K562 (cell line): ENCODE data around the gene USP14. TPM values are rescaled to one million over a fixed set of nuclear protein-coding genes. Genes with fewer than 3 reads are reported as not detected.

Experiments used
- BHLHE40 ChIP-seq: IDR thresholded peaks from 2 replicates; pipeline ENCODE4 v1.6.1; 2011; ENCODE audit warnings: low read length, improper control_type of control experiment
- CBFB ChIP-seq: sonication (generic); formaldehyde crosslinking; IDR thresholded peaks from 2 replicates; pipeline ENCODE4 v1.4.0; 2020; ENCODE audit warnings: mild to moderate bottlenecking, missing genetic modification reagents
- CTBP1 ChIP-seq: fragments of 450-650 bp; IDR thresholded peaks from 2 replicates; pipeline ENCODE4 v1.6.1; 2016; ENCODE audit warnings: borderline replicate concordance
- CUX1 ChIP-seq: fragments of 200-800 bp; sonication (Bioruptor generic); IDR thresholded peaks from 2 replicates; pipeline ENCODE4 v1.6.1; 2016; ENCODE audit warnings: missing genetic modification characterization, missing compliant biosample characterization
- MEIS2 ChIP-seq: fragments of 450-650 bp; IDR thresholded peaks from 2 replicates; pipeline ENCODE4 v1.6.1; 2014; ENCODE audit warnings: mild to moderate bottlenecking; ENCODE audit not compliant: partially characterized antibody
- NFIX ChIP-seq: fragments of 250-450 bp; sonication (Bioruptor Pico); IDR thresholded peaks from 2 replicates; pipeline ENCODE4 v1.4.0; 2020; ENCODE audit warnings: low read depth, mild to moderate bottlenecking, moderate library complexity
- RBFOX2 ChIP-seq: fragments of 200-400 bp; formaldehyde crosslinking; IDR thresholded peaks from 2 replicates; pipeline ENCODE4 v1.6.1; 2017; ENCODE audit warnings: low read depth, mild to moderate bottlenecking, low read length, moderate library complexity
- SMC3 ChIP-seq: conservative IDR thresholded peaks from 2 replicates; pipeline ENCODE4 v1.6.1; 2011; ENCODE audit warnings: low read depth, low read length, improper control_type of control experiment; ENCODE audit not compliant: insufficient read depth
- XRCC4 ChIP-seq: IDR thresholded peaks from one replicate; pipeline ENCODE4 v1.6.1; 2011; ENCODE audit not compliant: insufficient read depth, insufficient read length; ENCODE audit errors: extremely low read depth
- ZNF609 ChIP-seq: sonication (generic); formaldehyde crosslinking; IDR thresholded peaks from 2 replicates; pipeline ENCODE4 v1.8.1; 2023; ENCODE audit warnings: missing genetic modification reagents, mild to moderate bottlenecking, borderline replicate concordance
- polyA plus RNA-seq, 8 experiments: library from polyadenylated mRNA; depleted of rRNA in 4 of 8; stranded (reverse) in 5 of 8; unstranded in 3 of 8; fragments of >200 nt; fragmentation: Nextera tagmentation in 2 of 8; fragmentation: Illumina TruSeq in 1 of 8; extraction: Ambion mirVana in 2 of 8; extraction: Trizol in 1 of 8; gene quantifications; 2 replicates each; pipeline versions ENCODE4 v1.2.1 to v1.2.3, GENCODE V29; 2011 to 2014; ENCODE audit warnings: inconsistent platforms in 1 of 8, missing spikeins in 1 of 8
- total RNA-seq, 7 experiments: library from RNA; depleted of rRNA in 6 of 7; stranded (reverse); fragments of >200 nt in 6 of 7; fragmentation: Illumina TruSeq in 2 of 7; extraction: Trizol in 2 of 7; gene quantifications; 2 replicates each; pipeline versions ENCODE4 v1.2.1 to v1.2.3, GENCODE V29; 2011 to 2021; ENCODE audit warnings: low replicate concordance in 1 of 7
- TF ChIP-seq, protein P1 (sequence below): sonication (generic); formaldehyde crosslinking; IDR thresholded peaks from 2 replicates; pipeline ENCODE4 v1.8.1; 2023; ENCODE audit warnings: mild to moderate bottlenecking, missing genetic modification reagents
- TF ChIP-seq, protein P2 (sequence below): fragments of 250-450 bp; sonication (Bioruptor Pico); IDR thresholded peaks from 2 replicates; pipeline ENCODE4 v1.4.0; 2020; ENCODE audit warnings: mild to moderate bottlenecking, moderate library complexity

The USP14 gene
- total and polyA plus RNA-seq, 9 of the 15 experiments (the other 6 are each of a cell fraction or from before 2014, with no cell fraction given) = 18.7 to 129 (median 40.3) TPM

- peak; percentile 96 for TF ChIP-seq ZNF609
- TF ChIP-seq, protein P1, sequence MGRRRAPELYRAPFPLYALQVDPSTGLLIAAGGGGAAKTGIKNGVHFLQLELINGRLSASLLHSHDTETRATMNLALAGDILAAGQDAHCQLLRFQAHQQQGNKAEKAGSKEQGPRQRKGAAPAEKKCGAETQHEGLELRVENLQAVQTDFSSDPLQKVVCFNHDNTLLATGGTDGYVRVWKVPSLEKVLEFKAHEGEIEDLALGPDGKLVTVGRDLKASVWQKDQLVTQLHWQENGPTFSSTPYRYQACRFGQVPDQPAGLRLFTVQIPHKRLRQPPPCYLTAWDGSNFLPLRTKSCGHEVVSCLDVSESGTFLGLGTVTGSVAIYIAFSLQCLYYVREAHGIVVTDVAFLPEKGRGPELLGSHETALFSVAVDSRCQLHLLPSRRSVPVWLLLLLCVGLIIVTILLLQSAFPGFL (CRISPR knock-in tag) = no peak
- peak; percentile 94 for TF ChIP-seq CTBP1
- peak; percentile 71 for TF ChIP-seq MEIS2
- no peak for TF ChIP-seq CBFB (CRISPR knock-in tag)
- TF ChIP-seq NFIX (CRISPR knock-in tag) = no peak
- no peak for TF ChIP-seq XRCC4
- no peak for TF ChIP-seq CUX1 (CRISPR knock-in tag)
- peak; percentile 96 for TF ChIP-seq RBFOX2
- TF ChIP-seq SMC3 = no peak
- TF ChIP-seq, protein P2, sequence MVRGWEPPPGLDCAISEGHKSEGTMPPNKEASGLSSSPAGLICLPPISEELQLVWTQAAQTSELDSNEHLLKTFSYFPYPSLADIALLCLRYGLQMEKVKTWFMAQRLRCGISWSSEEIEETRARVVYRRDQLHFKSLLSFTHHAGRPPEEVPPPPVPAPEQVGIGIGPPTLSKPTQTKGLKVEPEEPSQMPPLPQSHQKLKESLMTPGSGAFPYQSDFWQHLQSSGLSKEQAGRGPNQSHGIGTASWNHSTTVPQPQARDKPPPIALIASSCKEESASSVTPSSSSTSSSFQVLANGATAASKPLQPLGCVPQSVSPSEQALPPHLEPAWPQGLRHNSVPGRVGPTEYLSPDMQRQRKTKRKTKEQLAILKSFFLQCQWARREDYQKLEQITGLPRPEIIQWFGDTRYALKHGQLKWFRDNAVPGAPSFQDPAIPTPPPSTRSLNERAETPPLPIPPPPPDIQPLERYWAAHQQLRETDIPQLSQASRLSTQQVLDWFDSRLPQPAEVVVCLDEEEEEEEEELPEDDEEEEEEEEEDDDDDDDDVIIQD (CRISPR knock-in tag) = no peak
- TF ChIP-seq BHLHE40 = peak; percentile 92
Observed at GRCh38 chr18:158128-159036, at the start of gene USP14 (continued).
